Common myeloid progenitor, CD34-positive (primary cell): ENCODE data around the gene ERICH4.

ENCODE experiments used
- CTCF ChIA-PET: fragments of 350-600 bp; sonication (Branson Sonifier 250); formaldehyde crosslinking; loops from one replicate; lab custom pipeline; 2021; ENCODE audit warnings: antibody characterized with exemption; lab: Charles Lee
- POLR2A ChIA-PET: fragments of 350-600 bp; sonication (Branson Sonifier 250); formaldehyde crosslinking; loops from one replicate; lab custom pipeline; 2021; ENCODE audit warnings: antibody characterized with exemption; lab: Charles Lee
- DNase-seq, 3 donors: peaks; one replicate each; pipeline versions ENCODE4 v3.0.0 to v3.0.0-alpha.2; 2013
- H3K27ac ChIP-seq, 2 experiments: 1 replicate in 1 of 2; 2 replicates in 1 of 2; pipeline ENCODE4 v1.7.0; 2013; ENCODE audit warnings: inconsistent platforms in 2 of 2, low read length in 2 of 2, mild to moderate bottlenecking in 2 of 2, low read depth in 1 of 2, moderate library complexity in 1 of 2; ENCODE audit not compliant: severe bottlenecking in 2 of 2, insufficient read depth in 1 of 2, poor library complexity in 1 of 2
- H3K27me3 ChIP-seq, 5 experiments: replicated peaks in 2 of 5; 1 replicate in 3 of 5; 2 replicates in 2 of 5; pipeline versions ENCODE4 v1.6.1 to v1.7.0; 2013; ENCODE audit warnings: low read length in 4 of 5, mild to moderate bottlenecking in 2 of 5, moderate library complexity in 2 of 5, inconsistent platforms in 1 of 5; ENCODE audit not compliant: insufficient read depth in 5 of 5, control insufficient read depth in 4 of 5
- H3K36me3 ChIP-seq, 4 experiments: 1 replicate in 2 of 4; 2 replicates in 2 of 4; pipeline versions ENCODE4 v1.6.1 to v1.7.0; 2013; ENCODE audit warnings: low read length in 3 of 4, control low read depth in 1 of 4, mild to moderate bottlenecking in 1 of 4; ENCODE audit not compliant: control insufficient read depth in 4 of 4, insufficient read depth in 4 of 4
- H3K4me1 ChIP-seq, 4 experiments: 1 replicate in 3 of 4; 2 replicates in 1 of 4; pipeline versions ENCODE4 v1.6.1 to v1.7.1; 2013; ENCODE audit warnings: low read length in 3 of 4, mild to moderate bottlenecking in 3 of 4, control low read depth in 1 of 4, inconsistent platforms in 1 of 4, moderate library complexity in 1 of 4; ENCODE audit not compliant: control insufficient read depth in 4 of 4, insufficient read depth in 4 of 4; ENCODE audit errors: control extremely low read depth in 1 of 4
- H3K4me3 ChIP-seq, 7 experiments: 1 replicate in 4 of 7; 2 replicates in 3 of 7; pipeline versions ENCODE4 v1.5.1 to v1.7.0; 2013; ENCODE audit warnings: mild to moderate bottlenecking in 7 of 7, low read length in 6 of 7, moderate library complexity in 6 of 7, inconsistent platforms in 2 of 7, low read depth in 2 of 7, control low read depth in 1 of 7; ENCODE audit not compliant: insufficient read depth in 4 of 7, control insufficient read depth in 1 of 7; ENCODE audit errors: extremely low read depth in 1 of 7
- H3K9me3 ChIP-seq, 5 experiments: 1 replicate in 4 of 5; 2 replicates in 1 of 5; pipeline versions ENCODE4 v1.6.1 to v1.7.1; 2013; ENCODE audit warnings: low read length in 4 of 5, mild to moderate bottlenecking in 2 of 5, inconsistent platforms in 1 of 5, low read depth in 1 of 5, moderate library complexity in 1 of 5; ENCODE audit not compliant: control insufficient read depth in 4 of 5, insufficient read depth in 2 of 5; ENCODE audit errors: control extremely low read depth in 1 of 5
- WGBS: methylation state at CpG from one replicate; pipeline ENCODE4 v1.1.5; 2013; ENCODE audit not compliant: insufficient coverage; 5-methylcytosine and 5-hydroxymethylcytosine counted together

ERICH4 gene

GRCh38 chr19:41449079-41449864 lies 6.3 kb downstream of the ERICH4 start:
- 2% methylated on average over 17 of the region's 22 CpGs for WGBS
- Histone ChIP-seq H3K27me3 (peaks cover 0 to 5% (median 0%) of the 10 kb centered on the region in 5 experiments), H3K4me1 (peaks cover 3 to 13% (median 5%) of the 10 kb centered on the region in 4 experiments), H3K4me3 (peak overlapping the region in 6 of 7 experiments; percentile 13 to 66 (median 42)), H3K36me3 (no peaks in the 10 kb centered on the region), H3K27ac (no peak overlapping the region), H3K9me3 (no peaks in the 10 kb centered on the region)
- ChIA-PET POLR2A (interaction anchor here (0.8 kb wide), 1 partner anchor 82 kb away, joined by 3 read pairs; no protein-coding TSS in a partner anchor), CTCF (interaction anchor here (0.8 to 8.8 kb wide), 24 partner anchors 9 to 972 kb away, joined by 3 to 113 read pairs (median 4); partner anchors contain the start of genes CEACAM21 and DMAC2)
- peak; percentile 50 to 68 (median 65) for DNase-seq

- no peaks in the 10 kb centered on the region for H3K36me3 ChIP-seq
- H3K27ac ChIP-seq = no peak overlapping the region
- no peak for DNase-seq
- H3K4me1 ChIP-seq = peaks cover 3 to 13% (median 5%) of the 10 kb centered on the region in 4 experiments
- H3K9me3 ChIP-seq = no peaks in the 10 kb centered on the region
- H3K4me3 ChIP-seq = no peak overlapping the region
- 67% methylated on average over 1 of the region's 3 CpGs for WGBS
- POLR2A ChIA-PET = no interaction called here
- CTCF ChIA-PET = interaction anchor here (0.8 to 8.8 kb wide), 14 partner anchors 10 to 154 kb away, joined by 3 to 113 read pairs (median 4); partner anchors contain the start of genes CEACAM21 and DMAC2
- H3K27me3 ChIP-seq = peaks cover 0 to 8% (median 0%) of the 10 kb centered on the region in 5 experiments
These were observed 6.9 kb downstream of the ERICH4 start for GRCh38 chr19:41449865-41450178.

GRCh38 chr19:41452584-41453275 lies 9.8 kb downstream of the ERICH4 start:
- CTCF ChIA-PET = interaction anchor here (1.0 to 8.8 kb wide), 2 partner anchors 111 to 117 kb away, joined by 4 to 113 read pairs; no protein-coding TSS in a partner anchor
- peaks cover 2 to 12% (median 5%) of the 10 kb centered on the region in 4 experiments for H3K4me1 ChIP-seq
- H3K36me3 ChIP-seq = no peaks in the 10 kb centered on the region
- H3K4me3 ChIP-seq = no peak overlapping the region
- no peaks in the 10 kb centered on the region for H3K9me3 ChIP-seq
- 87% methylated on average over 6 of the region's 6 CpGs for WGBS
- DNase-seq = no peak
- POLR2A ChIA-PET = no interaction called here
- peaks cover 3 to 8% (median 6%) of the 10 kb centered on the region in 5 experiments for H3K27me3 ChIP-seq
- H3K27ac ChIP-seq = no peak overlapping the region

- Histone ChIP-seq H3K36me3 (no peaks in the 10 kb centered on the region), H3K27me3 (peaks cover 5 to 29% (median 11%) of the 10 kb centered on the region in 5 experiments), H3K9me3 (no peaks in the 10 kb centered on the region), H3K27ac (no peak overlapping the region), H3K4me1 (no peaks in the 10 kb centered on the region), H3K4me3 (no peak overlapping the region)
- no peak for DNase-seq
- POLR2A ChIA-PET = no interaction called here
- WGBS = 50% methylated on average over 1 of the region's 2 CpGs
- CTCF ChIA-PET = interaction anchor here (1.3 to 1.6 kb wide), 3 partner anchors 13 to 184 kb away, joined by 3 to 6 read pairs (median 3); partner anchors contain the start of gene ERICH4
These were observed 13.0 kb downstream of the ERICH4 start for GRCh38 chr19:41455936-41456335.

GRCh38 chr19:41456342-41456918 lies 13.5 kb downstream of the ERICH4 start:
- H3K4me3 ChIP-seq = no peak overlapping the region
- POLR2A ChIA-PET = no interaction called here
- no peak overlapping the region for H3K27ac ChIP-seq
- H3K27me3 ChIP-seq = peaks cover 7 to 34% (median 11%) of the 10 kb centered on the region in 5 experiments
- DNase-seq = no peak
- no peaks in the 10 kb centered on the region for H3K9me3 ChIP-seq
- H3K36me3 ChIP-seq = no peaks in the 10 kb centered on the region
- no peaks in the 10 kb centered on the region for H3K4me1 ChIP-seq
- WGBS = 44% methylated on average over 5 of the region's 7 CpGs
- CTCF ChIA-PET = interaction anchor here (1.2 to 1.6 kb wide), 5 partner anchors 13 to 184 kb away, joined by 3 to 6 read pairs (median 3); partner anchors contain the start of gene ERICH4

- POLR2A ChIA-PET = no interaction called here
- DNase-seq = peak in 2 of 3 donors; percentile 20 to 31
- Histone ChIP-seq H3K4me1 (no peaks in the 10 kb centered on the region), H3K27me3 (peaks cover 7 to 39% (median 12%) of the 10 kb centered on the region in 5 experiments), H3K9me3 (no peaks in the 10 kb centered on the region), H3K4me3 (no peak overlapping the region), H3K27ac (no peak overlapping the region), H3K36me3 (no peaks in the 10 kb centered on the region)
- CTCF ChIA-PET = interaction anchor here (1.2 to 1.6 kb wide), 6 partner anchors 14 to 183 kb away, joined by 3 to 6 read pairs (median 3); partner anchors contain the start of gene ERICH4
- WGBS = no CpG with 5 or more reads among the region's 1 CpG
These were observed 14.3 kb downstream of the ERICH4 start for GRCh38 chr19:41457241-41457640.
